GM21717 (cell line): ENCODE data around the gene MORF4L1.

Experiments
- ATAC-seq: cut with Tn5 transposase; IDR thresholded peaks from one replicate; pipeline ENCODE4 v1.9.1; 2021; ENCODE audit warnings: mild to moderate bottlenecking, moderate library complexity; ENCODE audit not compliant: unreplicated experiment

The MORF4L1 gene

DNA sequence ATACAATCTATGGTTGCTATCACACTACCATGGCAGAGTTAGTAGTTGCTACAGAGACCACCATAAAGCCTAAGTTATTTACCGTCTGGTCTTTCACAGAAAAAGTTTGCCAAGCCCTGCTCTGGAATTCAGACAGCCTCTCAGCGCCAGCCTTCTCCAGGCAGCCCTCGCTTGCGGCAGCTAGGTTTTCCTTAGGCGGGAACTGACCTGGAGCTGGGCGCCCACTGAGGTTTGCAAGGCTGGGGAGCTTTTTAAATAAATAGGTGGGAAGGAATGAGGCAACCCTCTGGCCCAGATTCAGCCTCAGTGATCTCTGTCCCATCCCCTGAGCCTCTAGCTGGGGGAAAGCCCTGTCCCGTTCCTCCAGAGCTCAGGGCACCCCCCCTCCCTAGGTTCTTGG is 71.0 kb downstream of the MORF4L1 start:
- ATAC-seq = no peak

DNA sequence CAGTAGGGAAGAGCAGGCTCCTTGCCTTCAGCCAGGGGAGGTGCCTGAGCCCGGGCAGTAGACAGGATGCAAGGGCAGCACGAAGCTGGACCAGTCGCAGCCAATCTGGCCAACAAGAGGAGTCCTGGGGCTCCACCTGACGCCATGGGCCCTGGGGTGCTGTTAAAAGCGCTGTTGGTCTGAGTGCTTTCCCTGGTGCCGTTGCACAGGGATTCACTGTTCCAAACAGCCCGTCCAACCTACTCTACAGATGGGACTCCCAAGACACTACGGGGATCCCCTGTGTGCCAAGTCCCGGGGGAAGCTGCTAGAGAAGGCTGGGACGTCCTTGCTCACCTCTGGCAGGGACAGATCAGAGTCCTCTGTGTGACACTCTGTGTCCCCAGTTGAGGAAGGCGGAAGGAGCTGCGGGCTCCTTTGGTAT is 71.5 kb downstream of the MORF4L1 start:
- ATAC-seq = peak; percentile 22

DNA sequence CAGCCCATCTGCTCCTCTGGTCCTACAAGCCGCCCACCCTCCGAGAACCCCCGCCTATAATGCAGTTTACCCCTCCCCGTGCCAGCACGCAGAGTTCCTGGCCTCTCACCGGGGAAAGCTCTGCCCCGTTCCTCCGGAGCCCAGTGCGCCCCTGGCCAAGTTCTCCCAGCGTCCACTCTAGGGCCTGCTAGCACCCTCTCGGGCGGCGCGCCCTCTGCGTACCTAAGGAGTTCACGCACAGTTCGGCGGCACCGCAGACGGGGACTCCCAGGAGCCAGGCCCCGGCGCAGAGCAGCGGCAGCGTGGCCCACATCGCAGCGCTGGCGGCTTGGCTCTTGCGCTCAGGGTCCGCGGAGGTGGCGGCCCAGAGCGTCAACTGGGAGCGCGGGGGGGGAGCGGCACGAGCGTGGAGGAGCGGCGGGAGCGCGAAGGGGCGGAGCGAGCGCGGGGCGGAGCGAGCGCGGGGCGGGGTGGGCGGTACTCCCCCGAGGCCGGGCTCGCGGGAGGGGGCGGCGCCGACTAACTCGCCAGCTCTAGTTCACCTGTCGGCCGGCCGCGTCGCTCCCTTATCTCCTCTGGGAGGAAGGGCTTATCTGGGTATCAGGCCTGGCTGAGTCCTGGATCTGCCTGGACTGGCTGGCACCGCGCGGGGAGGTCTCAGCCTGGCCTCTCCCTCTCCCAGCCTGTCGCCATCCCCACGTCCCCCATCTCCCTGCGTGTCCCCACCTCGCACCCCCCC is 72.1 kb downstream of the MORF4L1 start, which contains the start of gene CTSH:
CTSH (minus strand) TSS at position 378 of the 739 bp plus-strand sequence; CDS start at position 313, 65 bp downstream.
- ATAC-seq = peak; percentile 66

DNA sequence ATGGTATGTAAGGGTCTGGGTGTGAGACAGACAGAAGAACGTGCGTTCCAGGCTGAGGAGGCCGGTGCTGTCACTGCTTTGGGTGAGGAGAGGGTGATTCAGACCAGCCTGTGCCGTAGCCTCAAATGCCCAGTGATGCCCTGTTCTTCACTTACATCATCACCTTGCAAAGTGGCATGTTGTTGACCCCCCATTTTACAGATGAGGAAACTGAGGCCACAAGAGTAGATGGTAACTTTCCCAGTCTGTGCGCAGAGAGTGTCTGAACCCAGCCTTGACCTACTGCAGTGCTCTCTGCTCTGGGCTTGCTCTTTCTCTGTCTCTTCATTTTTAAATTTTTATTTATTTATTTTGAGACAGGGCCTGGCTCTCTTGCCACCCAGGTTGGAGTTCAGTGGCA is 73.8 kb downstream of the MORF4L1 start:
- ATAC-seq = no peak

DNA sequence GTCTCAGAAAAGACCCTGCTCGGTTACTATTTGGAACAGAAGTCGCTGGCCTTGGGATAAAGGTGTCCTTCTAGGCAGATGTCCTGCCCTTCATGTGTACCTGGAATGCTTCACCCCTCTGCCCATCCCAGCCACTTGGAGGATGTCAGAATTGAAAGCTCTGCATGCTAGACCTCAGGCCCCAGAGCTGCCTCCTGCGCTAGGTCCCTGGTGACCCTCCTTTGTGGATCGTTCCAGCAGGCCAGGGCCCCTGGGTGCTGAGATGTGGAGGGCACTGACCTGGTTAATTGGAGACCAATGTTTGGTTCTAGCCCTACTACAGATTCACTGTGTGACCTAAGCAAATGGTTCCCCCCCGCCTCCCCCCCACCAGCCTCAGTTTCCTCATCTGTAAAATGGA is 74.8 kb downstream of the MORF4L1 start:
- no peak for ATAC-seq
